Psoas muscle (tissue), 8 donors: ENCODE data around the gene TEKT5. TPM values are rescaled to one million over a fixed set of nuclear protein-coding genes. Genes with fewer than 3 reads are reported as not detected.

Experiments
- ATAC-seq, 4 donors: fragments of 200-7000 bp; cut with Tn5 transposase; one replicate each; pipeline ENCODE4 v1.9.1; 2020; ENCODE audit warnings: moderate library complexity in 3 of 4, mild to moderate bottlenecking in 2 of 4
- DNase-seq, 2 donors: peaks; one replicate each; pipeline ENCODE4 v3.0.0-alpha.2; 2020
- H3K27ac ChIP-seq: fragments of 200-600 bp; one replicate; pipeline ENCODE4 v1.8.0; 2022
- H3K27me3 ChIP-seq, 3 donors: fragments of 200-600 bp in 1 of 3; one replicate each; pipeline versions ENCODE4 v1.6.1 to v1.8.0; 2013 to 2022; ENCODE audit warnings: low read length in 2 of 3, mild to moderate bottlenecking in 2 of 3, moderate library complexity in 1 of 3; ENCODE audit not compliant: insufficient read depth in 3 of 3
- H3K36me3 ChIP-seq, 2 donors: fragments of 200-600 bp in 1 of 2; one replicate each; pipeline versions ENCODE4 v1.6.1 to v1.8.0; 2013 to 2022; ENCODE audit warnings: low read depth in 1 of 2, mild to moderate bottlenecking in 1 of 2, moderate library complexity in 1 of 2; ENCODE audit not compliant: insufficient read depth in 1 of 2
- H3K4me1 ChIP-seq: fragments of 200-600 bp; one replicate; pipeline ENCODE4 v1.8.0; 2022
- H3K4me3 ChIP-seq: fragments of 200-600 bp; one replicate; pipeline ENCODE4 v1.8.0; 2022; ENCODE audit warnings: mild to moderate bottlenecking
- H3K9me3 ChIP-seq: fragments of 200-600 bp; one replicate; pipeline ENCODE4 v1.8.0; 2022
- WGBS, 3 donors: extraction: QIAGEN DNeasy Blood & Tissue Kit; methylation state at CpG; one replicate each; pipeline versions ENCODE4 v1.1.6 to v1.1.7; 2013; 5-methylcytosine and 5-hydroxymethylcytosine counted together
- intact Hi-C, 2 donors: fragments of 100-400 bp; cut with DNase I; formaldehyde crosslinking; loops; one replicate each; pipeline versions ENCODE4 v1.11.0 to v1.14.2; 2022
- polyA plus RNA-seq, 3 donors: library from polyadenylated mRNA; stranded (reverse); fragments of 200-250 nt; gene quantifications; one replicate each; pipeline ENCODE4 v1.2.3, GENCODE V29; 2013
- total RNA-seq, 4 donors: library from RNA; stranded (reverse); fragmentation: NEBNext Ultra II Directional in 2 of 4; extraction: Animal tissue kit (Norgen Biotek cat#: 25700) in 2 of 4; gene quantifications; one replicate each; pipeline versions ENCODE4 v1.2.1 to v1.2.4, GENCODE V29; 2021 to 2023
- TF ChIP-seq, protein P1 (sequence below): fragments of 200-600 bp; IDR thresholded peaks from one replicate; pipeline ENCODE4 v1.8.0; 2022; ENCODE audit warnings: antibody characterized with exemption
- donor health status: healthy with polysubstance abuse.
- donor health status: DM: no; HTN: no; CAD: no; lungs with moderate emphysema.
- donor health status: Bipolar disorder and iron deficiency.
- donor health status: healthy.
- donor health status: DM: yes; HTN: yes; CAD: no.
- donor health status: DM: no; HTN: no; CAD: no.
- donor health status: DM: no; HTN: no; CAD: no.
- donor health status: DM: yes; HTN: yes; CAD: no.

TEKT5 gene
- total and polyA plus RNA-seq, 7 donors, result not detected

- Histone ChIP-seq H3K27me3 (no peaks in the 10 kb centered on the region), H3K27ac (no peak overlapping the region), H3K4me1 (no peaks in the 10 kb centered on the region), H3K9me3 (peaks cover 8% of the 10 kb centered on the region), H3K36me3 (no peaks in the 10 kb centered on the region), H3K4me3 (no peak overlapping the region)
- WGBS, 3 donors, result 60 to 65% (median 64%) methylated on average over 6 of the region's 6 CpGs
- TF ChIP-seq, protein P1, sequence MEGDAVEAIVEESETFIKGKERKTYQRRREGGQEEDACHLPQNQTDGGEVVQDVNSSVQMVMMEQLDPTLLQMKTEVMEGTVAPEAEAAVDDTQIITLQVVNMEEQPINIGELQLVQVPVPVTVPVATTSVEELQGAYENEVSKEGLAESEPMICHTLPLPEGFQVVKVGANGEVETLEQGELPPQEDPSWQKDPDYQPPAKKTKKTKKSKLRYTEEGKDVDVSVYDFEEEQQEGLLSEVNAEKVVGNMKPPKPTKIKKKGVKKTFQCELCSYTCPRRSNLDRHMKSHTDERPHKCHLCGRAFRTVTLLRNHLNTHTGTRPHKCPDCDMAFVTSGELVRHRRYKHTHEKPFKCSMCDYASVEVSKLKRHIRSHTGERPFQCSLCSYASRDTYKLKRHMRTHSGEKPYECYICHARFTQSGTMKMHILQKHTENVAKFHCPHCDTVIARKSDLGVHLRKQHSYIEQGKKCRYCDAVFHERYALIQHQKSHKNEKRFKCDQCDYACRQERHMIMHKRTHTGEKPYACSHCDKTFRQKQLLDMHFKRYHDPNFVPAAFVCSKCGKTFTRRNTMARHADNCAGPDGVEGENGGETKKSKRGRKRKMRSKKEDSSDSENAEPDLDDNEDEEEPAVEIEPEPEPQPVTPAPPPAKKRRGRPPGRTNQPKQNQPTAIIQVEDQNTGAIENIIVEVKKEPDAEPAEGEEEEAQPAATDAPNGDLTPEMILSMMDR, result no peak
- DNase-seq (no peak), ATAC-seq (no peak)
- intact Hi-C loops, result no loop called here
These were observed 52.5 kb downstream of the TEKT5 start for GRCh38 chr16:10641953-10642949.

DNA sequence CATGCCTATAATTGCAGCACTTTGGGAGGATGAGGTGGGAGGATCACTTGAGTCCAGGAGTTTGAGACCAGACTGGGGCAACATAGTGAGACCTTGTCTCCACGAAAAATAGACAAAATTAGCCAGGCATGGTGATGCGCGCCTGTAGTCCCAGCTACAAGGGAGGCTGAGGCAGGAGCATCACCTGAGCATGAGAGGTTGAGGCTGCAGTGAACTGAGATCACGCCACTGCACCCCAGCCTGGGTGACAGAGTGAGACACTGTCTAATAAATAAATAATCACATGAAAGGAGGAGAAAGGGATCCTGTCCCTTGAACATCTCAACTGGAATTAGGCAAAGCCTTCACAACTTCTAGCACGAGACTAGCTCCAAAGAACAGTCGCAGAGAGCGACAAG is 53.2 kb downstream of the TEKT5 start:
- H3K9me3 ChIP-seq, result peaks cover 8% of the 10 kb centered on the region
- no peaks in the 10 kb centered on the region for H3K4me1 ChIP-seq
- ATAC-seq (no peak), DNase-seq (no peak)
- H3K27ac ChIP-seq, result no peak overlapping the region
- TF ChIP-seq, protein P1, result no peak
- no peaks in the 10 kb centered on the region for H3K36me3 ChIP-seq
- intact Hi-C loops, result no loop called here
- H3K4me3 ChIP-seq, result no peak overlapping the region
- 82 to 93% (median 93%) methylated on average over 7 of the region's 7 CpGs for WGBS, 3 donors
- H3K27me3 ChIP-seq, result no peaks in the 10 kb centered on the region

GRCh38 chr16:10640934-10641333 is 53.8 kb downstream of the TEKT5 start:
- no peak for DNase-seq
- intact Hi-C loops, result no loop called here
- no peak for ATAC-seq
- 89 to 93% (median 89%) methylated on average over 3 of the region's 3 CpGs for WGBS, 3 donors
- Histone ChIP-seq H3K4me3 (no peak overlapping the region), H3K9me3 (peaks cover 8% of the 10 kb centered on the region), H3K27ac (no peak overlapping the region), H3K27me3 (no peaks in the 10 kb centered on the region), H3K36me3 (no peaks in the 10 kb centered on the region), H3K4me1 (no peaks in the 10 kb centered on the region)
- TF ChIP-seq, protein P1, result no peak

- H3K27me3 ChIP-seq, result peaks cover 0 to 2% (median 0%) of the 10 kb centered on the region in 3 donors
- H3K27ac ChIP-seq, result no peak overlapping the region
- DNase-seq (no peak), ATAC-seq (no peak)
- TF ChIP-seq, protein P1, result no peak
- H3K4me1 ChIP-seq, result no peaks in the 10 kb centered on the region
- no peaks in the 10 kb centered on the region for H3K36me3 ChIP-seq
- intact Hi-C loops, result no loop called here
- peaks cover 8% of the 10 kb centered on the region for H3K9me3 ChIP-seq
- 59 to 68% (median 61%) methylated on average over 6 of the region's 6 CpGs for WGBS, 3 donors
- H3K4me3 ChIP-seq, result no peak overlapping the region
These were observed 56.6 kb downstream of the TEKT5 start for GRCh38 chr16:10638101-10638500.
